HL-60 (cell line): ENCODE measurements around the gene COPZ2.
A peak's percentile ranks its signal among the peaks of the same experiment; 100 is the strongest.

ENCODE experiments used
- DNase-seq, 2 experiments: peaks; one replicate each; pipeline ENCODE4 v3.0.0-alpha.2; 2010 to 2020; ENCODE audit warnings: low read depth in 1 of 2, low spot score in 1 of 2
- H3K27ac ChIP-seq: fragments of 250-450 bp; sonication (Bioruptor Pico); replicated peaks from 2 replicates; pipeline ENCODE4 v1.5.1; 2020; ENCODE audit warnings: mild to moderate bottlenecking, moderate library complexity
- H3K27me3 ChIP-seq: fragments of 250-450 bp; sonication (Bioruptor Pico); 2 replicates; pipeline ENCODE4 v1.5.1; 2021; ENCODE audit warnings: mild to moderate bottlenecking, moderate library complexity; ENCODE audit not compliant: insufficient read depth, poor library complexity, severe bottlenecking
- H3K4me3 ChIP-seq: replicated peaks from 2 replicates; pipeline ENCODE4 v1.5.1; 2011; ENCODE audit warnings: mild to moderate bottlenecking, control low read depth, low read length; ENCODE audit not compliant: insufficient read depth
- GABPA ChIP-seq: IDR thresholded peaks from 2 replicates; pipeline ENCODE4 v1.6.1; 2012; ENCODE audit warnings: low read depth
- POLR2AphosphoS5 ChIP-seq: IDR thresholded peaks from 2 replicates; pipeline ENCODE4 v1.6.1; 2012; ENCODE audit warnings: low read depth
- REST ChIP-seq: IDR thresholded peaks from 2 replicates; pipeline ENCODE4 v1.6.1; 2012; ENCODE audit warnings: low read depth; ENCODE audit not compliant: insufficient replicate concordance
- SPI1 ChIP-seq: IDR thresholded peaks from 2 replicates; pipeline ENCODE4 v1.6.1; 2012; ENCODE audit warnings: low read depth, mild to moderate bottlenecking, borderline replicate concordance
- TF ChIP-seq, protein P1 (sequence below): IDR thresholded peaks from one replicate; pipeline ENCODE4 v1.5.1; 2011; ENCODE audit warnings: low read length, control low read depth, inconsistent platforms; ENCODE audit not compliant: insufficient read depth

COPZ2 gene

DNA sequence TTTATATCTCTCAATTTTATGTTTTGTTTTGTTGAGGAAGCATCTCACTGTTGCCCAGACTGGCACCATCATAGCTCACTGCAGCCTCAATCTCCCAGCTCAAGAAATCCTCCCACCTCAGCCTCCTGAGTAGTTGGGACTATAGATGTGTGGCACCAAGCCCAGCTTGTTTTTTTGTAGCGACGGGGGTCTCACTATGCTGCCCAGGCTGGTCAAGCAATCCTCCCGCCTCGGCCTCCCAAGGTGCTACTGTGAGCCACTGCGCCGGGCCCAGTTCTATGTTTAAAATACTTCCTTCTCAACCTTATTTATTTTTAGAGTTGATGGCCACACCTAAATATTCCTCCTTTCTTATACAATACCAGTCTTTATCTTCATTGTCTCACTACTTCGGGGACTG is 8.7 kb upstream of the COPZ2 start:
- no peak for DNase-seq
- H3K27ac ChIP-seq = no peak overlapping the region
- H3K4me3 ChIP-seq = peak overlapping the region; percentile 50; the same call in 1 of the 2 replicates
- TF ChIP-seq, protein P1, sequence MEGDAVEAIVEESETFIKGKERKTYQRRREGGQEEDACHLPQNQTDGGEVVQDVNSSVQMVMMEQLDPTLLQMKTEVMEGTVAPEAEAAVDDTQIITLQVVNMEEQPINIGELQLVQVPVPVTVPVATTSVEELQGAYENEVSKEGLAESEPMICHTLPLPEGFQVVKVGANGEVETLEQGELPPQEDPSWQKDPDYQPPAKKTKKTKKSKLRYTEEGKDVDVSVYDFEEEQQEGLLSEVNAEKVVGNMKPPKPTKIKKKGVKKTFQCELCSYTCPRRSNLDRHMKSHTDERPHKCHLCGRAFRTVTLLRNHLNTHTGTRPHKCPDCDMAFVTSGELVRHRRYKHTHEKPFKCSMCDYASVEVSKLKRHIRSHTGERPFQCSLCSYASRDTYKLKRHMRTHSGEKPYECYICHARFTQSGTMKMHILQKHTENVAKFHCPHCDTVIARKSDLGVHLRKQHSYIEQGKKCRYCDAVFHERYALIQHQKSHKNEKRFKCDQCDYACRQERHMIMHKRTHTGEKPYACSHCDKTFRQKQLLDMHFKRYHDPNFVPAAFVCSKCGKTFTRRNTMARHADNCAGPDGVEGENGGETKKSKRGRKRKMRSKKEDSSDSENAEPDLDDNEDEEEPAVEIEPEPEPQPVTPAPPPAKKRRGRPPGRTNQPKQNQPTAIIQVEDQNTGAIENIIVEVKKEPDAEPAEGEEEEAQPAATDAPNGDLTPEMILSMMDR = no peak
- TF ChIP-seq GABPA (no peak), REST (no peak), POLR2AphosphoS5 (no peak), SPI1 (no peak)
- H3K27me3 ChIP-seq = no peaks in the 10 kb centered on the region

DNA sequence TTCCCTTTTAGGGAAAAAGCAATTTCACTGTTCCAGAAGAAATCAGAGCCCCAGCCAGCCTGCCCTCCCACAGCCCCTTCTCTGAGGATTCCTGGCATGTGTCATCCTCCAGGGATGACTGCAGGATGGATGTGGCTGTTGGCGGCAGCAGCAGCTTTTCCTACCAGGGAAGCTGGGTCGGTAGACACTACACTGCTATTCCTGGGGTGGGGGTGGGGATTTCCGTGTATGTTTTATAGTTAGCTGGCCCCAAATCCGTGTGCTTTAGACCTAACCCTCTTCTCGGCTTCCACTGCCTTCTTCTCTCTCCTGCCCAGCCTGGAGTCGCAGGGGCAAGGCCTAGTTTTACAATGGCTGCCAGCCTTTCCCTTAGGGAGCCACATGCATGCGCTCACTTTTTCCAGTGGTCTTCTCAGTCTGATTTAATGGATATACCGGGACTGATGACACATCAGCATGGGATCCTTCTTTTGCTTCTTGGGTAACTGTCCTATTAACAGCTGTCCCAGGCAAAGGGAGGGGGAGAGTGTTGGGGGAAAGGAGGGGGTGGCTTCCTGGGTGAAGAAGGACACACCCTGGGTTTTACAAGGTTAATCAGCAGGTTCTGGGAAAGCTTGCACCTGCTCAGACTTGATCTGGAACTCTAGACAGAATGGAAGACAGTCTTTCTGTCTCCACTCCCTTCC is 7.9 kb upstream of the COPZ2 start:
- DNase-seq = no peak

DNA sequence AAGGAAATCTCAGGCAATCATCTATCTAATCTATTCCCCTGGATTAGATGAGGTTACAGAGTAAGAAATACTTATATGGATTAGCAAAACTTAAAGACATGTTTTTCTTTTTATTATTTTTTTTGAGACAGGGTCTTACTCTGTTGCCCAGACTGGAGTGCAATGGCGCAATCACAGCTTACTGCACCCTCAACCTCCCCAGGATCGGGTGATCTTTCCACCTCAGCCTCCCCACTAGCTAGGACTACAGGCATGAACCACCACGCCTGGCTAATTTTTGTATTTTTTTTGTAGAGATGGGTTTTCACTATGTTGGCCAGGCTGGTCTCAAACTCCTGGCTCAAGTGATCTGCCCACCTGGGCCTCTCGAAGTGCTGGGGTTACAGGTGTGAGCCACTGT is 7.3 kb upstream of the COPZ2 start:
- Histone ChIP-seq H3K4me3 (no peak overlapping the region), H3K27ac (no peak overlapping the region), H3K27me3 (no peaks in the 10 kb centered on the region)
- TF ChIP-seq SPI1 (no peak), REST (no peak), GABPA (no peak), POLR2AphosphoS5 (no peak)
- TF ChIP-seq, protein P1 = no peak
- DNase-seq = no peak

More for the DNA sequence above, 7.9 kb upstream of the COPZ2 start:
- Histone ChIP-seq H3K27ac (no peak overlapping the region), H3K27me3 (no peaks in the 10 kb centered on the region), H3K4me3 (no peak overlapping the region)
- TF ChIP-seq, protein P1 = no peak
- TF ChIP-seq POLR2AphosphoS5 = no peak
- no peak for TF ChIP-seq SPI1
- no peak for TF ChIP-seq GABPA
- TF ChIP-seq REST = no peak
